PC-9 (cell line): ENCODE data around the gene ARL9. TPM values are rescaled to one million over a fixed set of nuclear protein-coding genes. Genes with fewer than 3 reads are reported as not detected.

Experiments used
- BruUV-seq: library from RNA; stranded (reverse); fragments of 400-500 nt; replicated peaks from 2 replicates; lab custom pipeline; 2021; lab: Mats Ljungman, UMichigan
- CTCF ChIA-PET: fragments of 300-600 bp; sonication (Branson Sonifier 250); formaldehyde crosslinking; loops from one replicate; lab custom pipeline; 2022; ENCODE audit warnings: antibody characterized with exemption; lab: Charles Lee
- POLR2A ChIA-PET: fragments of 300-600 bp; sonication (Branson Sonifier 250); formaldehyde crosslinking; loops from one replicate; lab custom pipeline; 2022; ENCODE audit warnings: antibody characterized with exemption; ENCODE audit not compliant: unreplicated experiment; lab: Charles Lee
- DNase-seq, 2 experiments: peaks; one replicate each; pipeline versions ENCODE4 v3.0.0 to v3.0.0-alpha.2; 2015 to 2022; ENCODE audit warnings: mixed read lengths in 1 of 2
- H2AFZ ChIP-seq: fragments of 200-600 bp; sonication (generic); 2 replicates; pipeline ENCODE4 v1.8.1; 2017; ENCODE audit warnings: antibody characterized with exemption
- H3F3A ChIP-seq: fragments of 200-600 bp; sonication (generic); 2 replicates; pipeline ENCODE4 v1.8.1; 2017; ENCODE audit warnings: antibody characterized with exemption, mild to moderate bottlenecking, low read depth; ENCODE audit not compliant: insufficient read depth
- H3K27ac ChIP-seq: fragments of 200-600 bp; sonication (generic); 2 replicates; pipeline ENCODE4 v1.6.1; 2016; ENCODE audit warnings: mixed run types
- H3K27me3 ChIP-seq: fragments of 200-600 bp; sonication (generic); 2 replicates; pipeline ENCODE4 v1.6.1; 2016; ENCODE audit warnings: low read depth, mixed run types; ENCODE audit not compliant: insufficient read depth
- H3K36me3 ChIP-seq: fragments of 200-600 bp; sonication (generic); 2 replicates; pipeline ENCODE4 v1.6.1; 2016; ENCODE audit warnings: low read depth, mixed run types
- H3K4me1 ChIP-seq: fragments of 200-600 bp; sonication (generic); replicated peaks from 2 replicates; pipeline ENCODE4 v1.6.1; 2016; ENCODE audit warnings: mixed run types; ENCODE audit not compliant: insufficient read depth
- H3K4me2 ChIP-seq: fragments of 200-600 bp; sonication (generic); 2 replicates; pipeline ENCODE4 v1.6.1; 2017; ENCODE audit warnings: mixed run types
- H3K4me3 ChIP-seq: fragments of 200-600 bp; sonication (generic); 2 replicates; pipeline ENCODE4 v1.6.1; 2016; ENCODE audit warnings: mixed run types
- H3K79me2 ChIP-seq: fragments of 200-600 bp; sonication (generic); 2 replicates; pipeline ENCODE4 v1.6.1; 2017; ENCODE audit warnings: low read depth, mixed run types
- H3K9me2 ChIP-seq: fragments of 200-600 bp; sonication (generic); 2 replicates; pipeline ENCODE4 v1.8.1; 2017; ENCODE audit warnings: mild to moderate bottlenecking; ENCODE audit not compliant: insufficient read depth
- H3K9me3 ChIP-seq: fragments of 200-600 bp; sonication (generic); 2 replicates; pipeline ENCODE4 v1.8.1; 2016; ENCODE audit warnings: low read depth; ENCODE audit not compliant: insufficient read depth
- H4K20me1 ChIP-seq: fragments of 200-600 bp; sonication (generic); 2 replicates; pipeline ENCODE4 v1.8.1; 2017; ENCODE audit not compliant: insufficient read depth
- CTCF ChIP-seq: fragments of 200-600 bp; sonication (generic); conservative IDR thresholded peaks from 2 replicates; pipeline ENCODE4 v1.6.1; 2017; ENCODE audit warnings: mixed run types, antibody characterized with exemption, mild to moderate bottlenecking, moderate library complexity
- EZH2 ChIP-seq: fragments of 200-600 bp; sonication (generic); IDR thresholded peaks from 2 replicates; pipeline ENCODE4 v1.8.0; 2017; ENCODE audit warnings: antibody characterized with exemption, low read depth
- intact Hi-C: fragments of 100-400 bp; cut with micrococcal nuclease; formaldehyde crosslinking; loops from one replicate; pipeline ENCODE4 v1.10.0; 2022; ENCODE audit not compliant: unreplicated experiment
- total RNA-seq: library from RNA; stranded (reverse); gene quantifications from 2 replicates; pipeline ENCODE4 v1.2.3, GENCODE V29; 2021

The ARL9 gene
- total RNA-seq, 1 experiment from 2014 or later = not detected

GRCh38 chr4:56535915-56536314, 30.3 kb downstream of the ARL9 start:
- TF ChIP-seq EZH2 = no peak
- no peak for TF ChIP-seq CTCF
- POLR2A ChIA-PET = no interaction called here
- CTCF ChIA-PET = no interaction called here
- no peak overlapping the region for H3K4me2 ChIP-seq
- H3K36me3 ChIP-seq = no peaks in the 10 kb centered on the region
- H3K4me3 ChIP-seq = no peak overlapping the region
- H3K27me3 ChIP-seq = no peaks in the 10 kb centered on the region
- no TSS peak for BruUV-seq
- H3F3A ChIP-seq = no peaks in the 10 kb centered on the region
- no peaks in the 10 kb centered on the region for H3K9me2 ChIP-seq
- no peak for DNase-seq
- H3K79me2 ChIP-seq = no peaks in the 10 kb centered on the region
- no peak overlapping the region for H2AFZ ChIP-seq
- H3K9me3 ChIP-seq = no peaks in the 10 kb centered on the region
- intact Hi-C loops = no loop called here
- no peaks in the 10 kb centered on the region for H4K20me1 ChIP-seq
- no peak overlapping the region for H3K27ac ChIP-seq
- H3K4me1 ChIP-seq = 0 out of 2 replicates have a peak, but pooled peaks cover 5% of the 10 kb centered on the region

- BruUV-seq = no TSS peak
- ChIA-PET POLR2A (no interaction called here), CTCF (no interaction called here)
- Histone ChIP-seq H3K9me3 (no peaks in the 10 kb centered on the region), H3K27ac (no peak overlapping the region), H3F3A (no peaks in the 10 kb centered on the region), H3K9me2 (no peaks in the 10 kb centered on the region), H3K4me1 (no peaks in the 10 kb centered on the region), H3K27me3 (no peaks in the 10 kb centered on the region), H2AFZ (no peak overlapping the region), H4K20me1 (no peaks in the 10 kb centered on the region), H3K4me2 (no peak overlapping the region), H3K36me3 (no peaks in the 10 kb centered on the region), H3K79me2 (no peaks in the 10 kb centered on the region), H3K4me3 (no peak overlapping the region)
- TF ChIP-seq EZH2 = no peak
- TF ChIP-seq CTCF = no peak
- no peak for DNase-seq
- intact Hi-C loops = no loop called here
These were observed 31.6 kb downstream of the ARL9 start for GRCh38 chr4:56537147-56537546.

DNA sequence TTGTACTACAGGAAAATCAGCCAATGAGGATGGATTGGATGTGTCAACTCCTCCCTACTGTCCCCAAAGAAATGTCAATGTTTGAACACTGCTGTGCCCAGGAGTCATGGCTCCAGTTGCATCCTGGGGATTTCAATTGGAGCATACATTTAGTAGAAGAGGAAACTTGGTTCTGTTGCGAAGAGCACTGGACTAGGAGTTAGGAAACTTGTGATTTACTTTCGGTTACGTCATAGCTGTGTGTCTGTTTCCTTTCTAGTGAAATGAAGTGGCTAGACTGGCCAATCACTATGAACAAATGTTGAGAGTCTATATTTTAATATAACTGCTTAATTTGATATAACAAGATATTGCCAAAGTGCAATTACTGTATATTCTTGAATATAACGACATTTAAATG, 35.2 kb downstream of the ARL9 start:
- Histone ChIP-seq H3K4me1 (no peaks in the 10 kb centered on the region), H3K9me3 (no peaks in the 10 kb centered on the region), H3F3A (no peaks in the 10 kb centered on the region), H3K36me3 (no peaks in the 10 kb centered on the region), H3K9me2 (no peaks in the 10 kb centered on the region), H3K27me3 (no peaks in the 10 kb centered on the region), H3K4me3 (no peak overlapping the region), H2AFZ (no peak overlapping the region), H3K27ac (no peak overlapping the region), H4K20me1 (no peaks in the 10 kb centered on the region), H3K4me2 (no peak overlapping the region), H3K79me2 (no peaks in the 10 kb centered on the region)
- intact Hi-C loops = loop anchor here (10.0 kb wide), 1 partner anchor 116 kb away; no protein-coding TSS in a partner anchor
- no TSS peak for BruUV-seq
- ChIA-PET POLR2A (no interaction called here), CTCF (no interaction called here)
- TF ChIP-seq EZH2 (no peak), CTCF (no peak)
- DNase-seq = no peak
